SK-N-SH (cell line): ENCODE measurements around the gene CLN3. TPM values are rescaled to one million over a fixed set of nuclear protein-coding genes. Genes with fewer than 3 reads are reported as not detected.

ENCODE experiments used
- CTCF ChIA-PET: fragments of 300-600, 350-600 bp; formaldehyde crosslinking; extraction: SDS; loops from one replicate; lab custom pipeline; 2021; lab: Yijun Ruan, JAX
- POLR2A ChIA-PET: fragments of 350-600 bp; sonication (Branson Sonifier 250); formaldehyde crosslinking; extraction: SDS; loops from one replicate; lab custom pipeline; 2020; ENCODE audit warnings: antibody characterized with exemption, inconsistent platforms; lab: Yijun Ruan, JAX
- DNase-seq: peaks from one replicate; pipeline ENCODE4 v3.0.0; 2012
- H2AFZ ChIP-seq: fragments of 200-600 bp; sonication (generic); 2 replicates; pipeline ENCODE4 v1.8.1; 2016; ENCODE audit warnings: antibody characterized with exemption, mild to moderate bottlenecking, low read depth
- H3F3A ChIP-seq: fragments of 200-600 bp; sonication (generic); replicated peaks from 2 replicates; pipeline ENCODE3; 2016; ENCODE audit warnings: antibody characterized with exemption, mild to moderate bottlenecking; ENCODE audit not compliant: insufficient read depth
- H3K27ac ChIP-seq, 2 experiments: fragments of 200-500 bp in 1 of 2; fragments of 200-600 bp in 1 of 2; sonication (Bioruptor generic) in 1 of 2; sonication (generic), shearing (Covaris generic) in 1 of 2; 2 replicates each; pipeline versions ENCODE4 v1.5.1 to v1.6.1; 2014 to 2016; ENCODE audit warnings: low read depth in 2 of 2, inconsistent platforms in 1 of 2, low read length in 1 of 2, mild to moderate bottlenecking in 1 of 2, mixed read lengths in 1 of 2
- H3K27me3 ChIP-seq: fragments of 200-600 bp; sonication (generic), shearing (Covaris generic); 2 replicates; pipeline ENCODE4 v1.6.1; 2016; ENCODE audit warnings: mixed run types; ENCODE audit not compliant: insufficient read depth
- H3K36me3 ChIP-seq, 2 experiments: fragments of 200-500 bp in 1 of 2; fragments of 200-600 bp in 1 of 2; sonication (Bioruptor generic) in 1 of 2; sonication (generic) in 1 of 2; replicated peaks in 1 of 2; 2 replicates each; pipeline versions ENCODE3 to v1.5.1; 2014 to 2016; ENCODE audit warnings: low read length in 1 of 2, mild to moderate bottlenecking in 1 of 2; ENCODE audit not compliant: insufficient read depth in 2 of 2, control insufficient read depth in 1 of 2
- H3K4me1 ChIP-seq, 2 experiments: fragments of 200-500 bp in 1 of 2; fragments of 200-600 bp in 1 of 2; sonication (Bioruptor generic) in 1 of 2; sonication (generic), shearing (Covaris generic) in 1 of 2; 2 replicates each; pipeline versions ENCODE4 v1.5.1 to v1.6.1; 2014 to 2016; ENCODE audit warnings: low read depth in 1 of 2, low read length in 1 of 2, mixed run types in 1 of 2; ENCODE audit not compliant: insufficient read depth in 2 of 2, control insufficient read depth in 1 of 2
- H3K4me2 ChIP-seq: fragments of 200-600 bp; sonication (generic), shearing (Covaris generic); 2 replicates; pipeline ENCODE4 v1.6.1; 2017; ENCODE audit warnings: mixed run types
- H3K4me3 ChIP-seq, 2 experiments: fragments of 200-500 bp in 1 of 2; fragments of 200-600 bp in 1 of 2; sonication (Bioruptor generic) in 1 of 2; sonication (generic), shearing (Covaris generic) in 1 of 2; 2 replicates each; pipeline versions ENCODE4 v1.5.1 to v1.8.1; 2014 to 2016; ENCODE audit warnings: low read depth in 2 of 2, inconsistent platforms in 1 of 2, low read length in 1 of 2, mild to moderate bottlenecking in 1 of 2, mixed read lengths in 1 of 2, moderate library complexity in 1 of 2
- H3K79me2 ChIP-seq: fragments of 200-600 bp; sonication (generic); 2 replicates; pipeline ENCODE4 v1.8.1; 2017; ENCODE audit warnings: mild to moderate bottlenecking; ENCODE audit not compliant: insufficient read depth
- H3K9ac ChIP-seq: fragments of 200-600 bp; sonication (generic); 2 replicates; pipeline ENCODE4 v1.6.1; 2017; ENCODE audit warnings: mixed run types
- H3K9me2 ChIP-seq: fragments of 200-600 bp; sonication (generic); 2 replicates; pipeline ENCODE4 v1.6.1; 2017; ENCODE audit warnings: mixed run types
- H3K9me3 ChIP-seq: fragments of 200-600 bp; sonication (generic); 2 replicates; pipeline ENCODE4 v1.6.1; 2017; ENCODE audit warnings: mixed run types, mild to moderate bottlenecking, moderate library complexity
- H4K20me1 ChIP-seq: fragments of 200-600 bp; sonication (generic); 2 replicates; pipeline ENCODE4 v1.6.1; 2017; ENCODE audit warnings: mild to moderate bottlenecking, mixed run types; ENCODE audit not compliant: insufficient read depth
- CTCF ChIP-seq: fragments of 200-600 bp; sonication (generic); IDR thresholded peaks from 2 replicates; pipeline ENCODE4 v1.6.1; 2017; ENCODE audit warnings: antibody characterized with exemption, mild to moderate bottlenecking, moderate library complexity
- EP300 ChIP-seq, 2 experiments: IDR thresholded peaks; 2 replicates each; pipeline versions ENCODE4 v1.4.0 to v1.6.1; 2012; ENCODE audit warnings: borderline replicate concordance in 1 of 2, low read depth in 1 of 2, low read length in 1 of 2
- EZH2phosphoT487 ChIP-seq: fragments of 200-600 bp; sonication (generic); IDR thresholded peaks from 2 replicates; pipeline ENCODE4 v1.6.1; 2017; ENCODE audit warnings: low read depth, mixed run types, mild to moderate bottlenecking, antibody characterized with exemption, moderate library complexity, borderline replicate concordance
- FOXJ3 ChIP-seq: sonication (generic); formaldehyde crosslinking; IDR thresholded peaks from 2 replicates; pipeline ENCODE4 v1.5.1; 2020; ENCODE audit warnings: mild to moderate bottlenecking, missing genetic modification reagents
- FOXM1 ChIP-seq: IDR thresholded peaks from 2 replicates; pipeline ENCODE4 v1.4.0; 2012; ENCODE audit warnings: low read depth, mild to moderate bottlenecking
- MAX ChIP-seq: IDR thresholded peaks from 2 replicates; pipeline ENCODE4 v1.4.0; 2012; ENCODE audit warnings: low read depth
- MXI1 ChIP-seq: IDR thresholded peaks from 2 replicates; pipeline ENCODE4 v1.6.1; 2012; ENCODE audit warnings: mild to moderate bottlenecking, low read depth, low read length, improper control_type of control experiment
- NRF1 ChIP-seq: IDR thresholded peaks from 2 replicates; pipeline ENCODE4 v1.6.1; 2012; ENCODE audit warnings: low read depth, mild to moderate bottlenecking, low read length
- PBX3 ChIP-seq: IDR thresholded peaks from 2 replicates; pipeline ENCODE4; 2012
- REST ChIP-seq: IDR thresholded peaks from 2 replicates; pipeline ENCODE4 v1.6.1; 2012; ENCODE audit warnings: mild to moderate bottlenecking, low read depth, low read length, moderate library complexity
- RFX5 ChIP-seq: IDR thresholded peaks from 2 replicates; pipeline ENCODE4 v1.6.1; 2012; ENCODE audit warnings: mild to moderate bottlenecking, improper control_type of control experiment, low read length
- RXRA ChIP-seq: IDR thresholded peaks from 2 replicates; pipeline ENCODE4 v1.4.0; 2012; ENCODE audit warnings: low read depth, mild to moderate bottlenecking, borderline replicate concordance
- SIN3A ChIP-seq: IDR thresholded peaks from 2 replicates; pipeline ENCODE4 v1.6.1; 2012; ENCODE audit warnings: low read depth, mild to moderate bottlenecking, low read length, moderate library complexity, borderline replicate concordance
- SMC3 ChIP-seq: IDR thresholded peaks from 2 replicates; pipeline ENCODE4 v1.6.1; 2012; ENCODE audit warnings: low read depth, low read length, improper control_type of control experiment
- TEAD4 ChIP-seq: IDR thresholded peaks from 2 replicates; pipeline ENCODE4 v1.4.0; 2012; ENCODE audit warnings: mild to moderate bottlenecking, borderline replicate concordance; ENCODE audit not compliant: insufficient read depth
- YY1 ChIP-seq: IDR thresholded peaks from 2 replicates; pipeline ENCODE4 v1.4.0; 2012; ENCODE audit warnings: low read depth, mild to moderate bottlenecking
- WGBS: methylation state at CpG from one replicate; pipeline ENCODE4 v1.1.6; 2017; ENCODE audit warnings: low lambda C conversion rate; 5-methylcytosine and 5-hydroxymethylcytosine counted together
- polyA plus RNA-seq, 3 experiments: library from polyadenylated mRNA; depleted of rRNA; stranded (reverse); fragments of >200 nt; gene quantifications; 2 replicates each; pipeline ENCODE4 v1.2.3, GENCODE V29; 2012
- TF ChIP-seq, protein P1 (sequence below): IDR thresholded peaks from 2 replicates; pipeline ENCODE4 v1.4.0; 2012; ENCODE audit warnings: low read depth, borderline replicate concordance

The CLN3 gene
- polyA plus RNA-seq, 1 of the 3 experiments (the other 2 are of a cell fraction): 18.5 TPM

DNA sequence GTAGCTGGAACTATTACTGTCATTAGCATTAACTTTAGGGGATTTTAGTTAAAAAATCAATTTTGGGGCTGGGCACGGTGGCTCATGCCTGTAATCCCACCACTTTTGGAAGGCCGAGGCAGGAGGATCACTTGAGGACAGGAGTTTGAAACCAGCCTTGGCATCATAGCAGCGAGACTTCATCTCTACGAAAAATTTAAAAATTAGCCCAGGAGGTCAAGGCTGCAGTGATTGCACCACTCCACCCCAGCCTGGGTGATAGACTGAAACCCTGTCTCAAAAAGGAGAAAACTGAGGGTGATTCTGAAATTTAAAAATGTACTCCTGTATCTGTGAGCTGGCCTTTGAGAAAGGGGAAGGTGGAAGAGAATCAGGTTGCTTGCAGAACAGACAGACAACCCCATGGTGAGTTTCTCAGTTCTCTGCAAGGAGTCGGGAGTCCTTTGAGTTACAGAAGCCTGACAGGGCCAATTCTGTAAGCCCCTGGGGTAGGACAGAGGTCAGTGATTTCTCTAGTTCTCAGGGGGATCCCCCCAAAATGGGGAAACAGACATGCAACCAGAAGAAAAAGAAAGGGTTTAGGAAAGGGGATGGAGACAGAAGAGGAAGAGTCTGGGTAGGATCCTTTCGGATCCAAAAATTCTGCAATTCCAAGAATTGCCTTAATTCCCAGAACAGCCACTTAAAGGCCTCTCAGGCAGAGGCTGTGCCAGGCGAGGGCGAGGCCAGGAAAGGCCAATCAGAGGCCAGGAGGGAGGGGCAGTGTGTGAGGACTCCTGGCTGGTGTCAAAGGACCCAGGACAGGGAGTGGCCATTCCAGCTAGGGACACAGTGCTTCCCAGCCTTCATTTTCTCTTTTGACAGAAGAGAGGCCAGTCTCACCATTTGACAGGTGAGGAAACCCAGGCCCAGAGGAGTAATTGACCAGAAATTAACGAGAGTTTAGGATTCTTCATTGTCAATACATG is 40.2 kb upstream of the CLN3 start:
- H3K9me2 ChIP-seq: no peaks in the 10 kb centered on the region
- H3K79me2 ChIP-seq: no peaks in the 10 kb centered on the region
- ChIA-PET POLR2A (no interaction called here), CTCF (no interaction called here)
- H4K20me1 ChIP-seq: no peaks in the 10 kb centered on the region
- no peak overlapping the region for H2AFZ ChIP-seq
- no peak overlapping the region for H3K27ac ChIP-seq
- H3K4me3 ChIP-seq: no peak overlapping the region
- 62% methylated on average over 9 of the region's 9 CpGs for WGBS
- H3K36me3 ChIP-seq: no peaks in the 10 kb centered on the region
- TF ChIP-seq REST (no peak), EZH2phosphoT487 (no peak), NRF1 (no peak), FOXJ3 (CRISPR knock-in tag) (no peak), RXRA (no peak), EP300 (IDR thresholded peaks at IDR 0.05; ENCODE audit: borderline replicate concordance in 1 of 2, low read depth in 1 of 2, low read length in 1 of 2) (no peak), MXI1 (no peak)
- TF ChIP-seq, protein P1, sequence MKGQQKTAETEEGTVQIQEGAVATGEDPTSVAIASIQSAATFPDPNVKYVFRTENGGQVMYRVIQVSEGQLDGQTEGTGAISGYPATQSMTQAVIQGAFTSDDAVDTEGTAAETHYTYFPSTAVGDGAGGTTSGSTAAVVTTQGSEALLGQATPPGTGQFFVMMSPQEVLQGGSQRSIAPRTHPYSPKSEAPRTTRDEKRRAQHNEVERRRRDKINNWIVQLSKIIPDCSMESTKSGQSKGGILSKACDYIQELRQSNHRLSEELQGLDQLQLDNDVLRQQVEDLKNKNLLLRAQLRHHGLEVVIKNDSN: no peak
- TF ChIP-seq, all 33 proteins: peak for 0
- Histone ChIP-seq H3K9ac (no peak overlapping the region), H3K9me3 (no peaks in the 10 kb centered on the region), H3F3A (no peaks in the 10 kb centered on the region), H3K27me3 (no peaks in the 10 kb centered on the region), H3K4me2 (no peak overlapping the region), H3K4me1 (no peaks in the 10 kb centered on the region)
- DNase-seq: no peak

- ChIA-PET POLR2A (no interaction called here), CTCF (no interaction called here)
- no peaks in the 10 kb centered on the region for H3K9me3 ChIP-seq
- no peak for DNase-seq
- H3K79me2 ChIP-seq: no peaks in the 10 kb centered on the region
- no peaks in the 10 kb centered on the region for H3F3A ChIP-seq
- no peaks in the 10 kb centered on the region for H3K27me3 ChIP-seq
- no peak overlapping the region for H3K9ac ChIP-seq
- no peaks in the 10 kb centered on the region for H3K9me2 ChIP-seq
- H3K4me2 ChIP-seq: no peak overlapping the region
- H3K4me3 ChIP-seq: no peak overlapping the region
- no peaks in the 10 kb centered on the region for H3K4me1 ChIP-seq
- H4K20me1 ChIP-seq: no peaks in the 10 kb centered on the region
- no peaks in the 10 kb centered on the region for H3K36me3 ChIP-seq
- no peak overlapping the region for H2AFZ ChIP-seq
- no peak overlapping the region for H3K27ac ChIP-seq
- no peak for TF ChIP-seq PBX3
- no peak for TF ChIP-seq FOXM1
- no peak for TF ChIP-seq MAX
- TF ChIP-seq, protein P1: no peak
- no peak for TF ChIP-seq SIN3A
- no peak for TF ChIP-seq SMC3
- TF ChIP-seq RXRA: no peak
- no peak for TF ChIP-seq RFX5
- no peak for TF ChIP-seq NRF1
- no peak for TF ChIP-seq TEAD4
- no peak for TF ChIP-seq CTCF
- TF ChIP-seq YY1: no peak
These were observed 37.2 kb upstream of the CLN3 start for GRCh38 chr16:28529124-28529523.
